Fibroblast of lung (primary cell): Measurements from ENCODE around the gene TRIM74.
"Not testable (repeated sequence)": the region's sequence is repeated elsewhere in the genome, so short reads cannot be mapped to it uniquely, and the experiment has no call there.

ENCODE experiments used
- CTCF ChIP-seq, 2 donors: IDR thresholded peaks in 1 of 2; conservative IDR thresholded peaks in 1 of 2; 1 replicate in 1 of 2; 2 replicates in 1 of 2; pipeline ENCODE4 v1.5.1; 2011 to 2012; ENCODE audit warnings: low read length in 2 of 2, control low read depth in 1 of 2, inconsistent platforms in 1 of 2, low read depth in 1 of 2, mild to moderate bottlenecking in 1 of 2
- EZH2 ChIP-seq: IDR thresholded peaks from 2 replicates; pipeline ENCODE4 v1.5.1; 2012; ENCODE audit warnings: low read length, control low read depth, mild to moderate bottlenecking; ENCODE audit errors: missing control alignments

- TF ChIP-seq CTCF (conservative IDR thresholded peaks at IDR 0.05 in 1 of 2, IDR thresholded peaks at IDR 0.05 in 1 of 2; ENCODE audit: low read depth in 1 of 2, low read length in 2 of 2); EZH2: not testable (repeated sequence)
Observed at GRCh38 chr7:72911395-72911794, 57.9 kb downstream of the TRIM74 start.
